ENCODE data around the gene GADD45G.

Gene GADD45G

GRCh38 chr9:89639367-89639795 is 34.6 kb downstream of the GADD45G start:
- no peaks in the 10 kb centered on the region for H3K9me3 ChIP-seq (ENCODE audit: control insufficient read depth, low read length)
- no peak overlapping the region for H3K4me3 ChIP-seq (ENCODE audit: low read length)
- no peaks in the 10 kb centered on the region for H3K27me3 ChIP-seq (ENCODE audit: control insufficient read depth, insufficient read depth, low read length)
- no peaks in the 10 kb centered on the region for H3K36me3 ChIP-seq (ENCODE audit: control insufficient read depth, insufficient read depth, low read length)
- H3K9ac ChIP-seq (ENCODE audit: low read length), result no peak overlapping the region
- H3K4me1 ChIP-seq (ENCODE audit: control insufficient read depth, insufficient read depth, low read length), result peaks cover 15% of the 10 kb centered on the region

GRCh38 chr9:89639961-89640360 is 35.1 kb downstream of the GADD45G start:
- Histone ChIP-seq H3K27me3 (ENCODE audit: control insufficient read depth, insufficient read depth, low read length) (no peaks in the 10 kb centered on the region), H3K9ac (ENCODE audit: low read length) (no peak overlapping the region), H3K36me3 (ENCODE audit: control insufficient read depth, insufficient read depth, low read length) (no peaks in the 10 kb centered on the region), H3K4me3 (ENCODE audit: low read length) (no peak overlapping the region), H3K9me3 (ENCODE audit: control insufficient read depth, low read length) (no peaks in the 10 kb centered on the region), H3K4me1 (ENCODE audit: control insufficient read depth, insufficient read depth, low read length) (peaks cover 9% of the 10 kb centered on the region)

DNA sequence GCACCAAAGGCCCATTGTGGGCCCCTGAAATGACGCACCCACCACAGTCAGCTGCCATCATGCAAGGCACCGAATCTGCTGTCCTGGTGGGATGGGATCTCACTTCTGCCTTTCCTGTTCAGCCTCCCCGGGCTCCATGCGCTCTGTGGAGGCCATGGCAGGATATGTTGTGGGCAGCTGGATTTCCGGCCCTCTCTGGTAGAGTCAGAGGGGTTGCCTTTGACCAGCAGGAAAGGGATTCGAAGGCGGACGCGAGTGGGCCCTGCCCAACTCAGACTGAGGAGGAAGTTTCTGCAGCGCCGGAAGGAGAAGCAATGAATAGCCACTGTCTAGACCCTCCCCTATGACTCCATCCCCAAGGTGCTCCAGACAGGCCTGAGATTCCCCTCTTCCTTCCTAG is 35.5 kb downstream of the GADD45G start:
- Histone ChIP-seq H3K4me1 (ENCODE audit: control insufficient read depth, insufficient read depth, low read length) (peaks cover 5% of the 10 kb centered on the region), H3K36me3 (ENCODE audit: control insufficient read depth, insufficient read depth, low read length) (no peaks in the 10 kb centered on the region), H3K9ac (ENCODE audit: low read length) (no peak overlapping the region), H3K27me3 (ENCODE audit: control insufficient read depth, insufficient read depth, low read length) (no peaks in the 10 kb centered on the region), H3K9me3 (ENCODE audit: control insufficient read depth, low read length) (no peaks in the 10 kb centered on the region), H3K4me3 (ENCODE audit: low read length) (no peak overlapping the region)

- no peaks in the 10 kb centered on the region for H3K9me3 ChIP-seq (ENCODE audit: control insufficient read depth, low read length)
- H3K4me3 ChIP-seq (ENCODE audit: low read length), result no peak overlapping the region
- H3K36me3 ChIP-seq (ENCODE audit: control insufficient read depth, insufficient read depth, low read length), result no peaks in the 10 kb centered on the region
- no peaks in the 10 kb centered on the region for H3K27me3 ChIP-seq (ENCODE audit: control insufficient read depth, insufficient read depth, low read length)
- peaks cover under 1% of the 10 kb centered on the region for H3K4me1 ChIP-seq (ENCODE audit: control insufficient read depth, insufficient read depth, low read length)
- no peak overlapping the region for H3K9ac ChIP-seq (ENCODE audit: low read length)
Observed at GRCh38 chr9:89640801-89641200, 36.0 kb downstream of the GADD45G start.

DNA sequence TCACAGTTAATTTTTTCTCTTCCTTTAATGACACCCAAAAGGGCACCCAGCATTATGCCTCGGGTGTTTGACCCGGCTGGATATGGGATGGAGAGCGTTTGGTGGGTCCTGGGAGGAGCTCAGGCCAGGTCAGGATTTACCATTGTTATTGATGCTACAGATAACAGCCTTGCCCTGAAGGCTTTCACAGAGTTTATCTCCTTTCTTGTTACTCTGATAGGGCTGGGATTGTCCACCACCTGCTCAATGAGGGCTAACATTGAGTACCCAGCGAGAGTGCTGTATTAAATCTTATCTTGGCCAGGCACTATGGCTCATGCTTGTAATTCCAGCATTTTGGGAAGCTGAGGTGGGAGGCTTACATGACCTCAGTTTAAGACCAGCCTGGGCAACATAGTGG is 37.2 kb downstream of the GADD45G start:
- no peaks in the 10 kb centered on the region for H3K36me3 ChIP-seq (ENCODE audit: control insufficient read depth, insufficient read depth, low read length)
- no peak overlapping the region for H3K9ac ChIP-seq (ENCODE audit: low read length)
- no peaks in the 10 kb centered on the region for H3K27me3 ChIP-seq (ENCODE audit: control insufficient read depth, insufficient read depth, low read length)
- H3K9me3 ChIP-seq (ENCODE audit: control insufficient read depth, low read length), result no peaks in the 10 kb centered on the region
- H3K4me3 ChIP-seq (ENCODE audit: low read length), result no peak overlapping the region
- H3K4me1 ChIP-seq (ENCODE audit: control insufficient read depth, insufficient read depth, low read length), result no peaks in the 10 kb centered on the region

GRCh38 chr9:89642789-89643188 is 38.0 kb downstream of the GADD45G start:
- Histone ChIP-seq H3K9me3 (ENCODE audit: control insufficient read depth, low read length) (no peaks in the 10 kb centered on the region), H3K27me3 (ENCODE audit: control insufficient read depth, insufficient read depth, low read length) (no peaks in the 10 kb centered on the region), H3K4me1 (ENCODE audit: control insufficient read depth, insufficient read depth, low read length) (no peaks in the 10 kb centered on the region), H3K4me3 (ENCODE audit: low read length) (no peak overlapping the region), H3K36me3 (ENCODE audit: control insufficient read depth, insufficient read depth, low read length) (no peaks in the 10 kb centered on the region), H3K9ac (ENCODE audit: low read length) (no peak overlapping the region)

DNA sequence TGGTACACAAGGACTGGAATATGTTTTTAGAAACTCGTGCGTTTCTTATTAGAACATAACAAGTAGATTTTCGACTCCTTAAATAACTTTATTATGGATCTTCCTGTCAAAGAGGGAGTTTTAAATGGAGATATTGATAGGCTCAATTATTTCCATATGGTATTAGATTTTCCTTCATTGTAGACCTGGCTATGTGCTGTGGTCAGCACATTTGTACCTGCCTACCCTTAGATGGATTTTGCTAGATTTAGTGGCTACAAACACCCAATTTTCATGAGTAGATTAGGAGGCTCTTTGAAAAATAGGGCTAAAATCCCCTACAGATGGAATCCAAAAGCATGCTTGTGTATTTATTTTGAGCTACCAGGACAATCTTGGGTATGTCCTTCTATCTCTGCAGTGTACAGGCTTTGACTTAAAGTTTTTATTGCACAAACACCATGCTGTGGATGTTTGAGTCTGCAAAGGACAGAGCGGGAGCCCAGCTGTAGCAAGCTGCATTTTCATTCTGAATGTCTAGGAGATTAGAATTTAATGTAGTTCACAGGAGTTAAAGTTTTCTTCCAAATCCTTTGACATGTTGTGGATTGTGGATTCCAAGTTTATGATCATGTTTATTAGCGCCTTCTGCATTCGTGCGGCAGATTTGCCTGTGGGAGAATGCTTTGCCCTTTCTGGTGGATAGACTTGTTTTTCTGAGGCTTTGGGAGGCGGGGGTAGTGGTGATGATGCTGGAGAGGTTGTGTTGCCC is 41.6 kb downstream of the GADD45G start:
- Histone ChIP-seq H3K4me3 (ENCODE audit: low read length) (no peak overlapping the region), H3K27me3 (ENCODE audit: control insufficient read depth, insufficient read depth, low read length) (no peaks in the 10 kb centered on the region), H3K9ac (ENCODE audit: low read length) (no peak overlapping the region), H3K4me1 (ENCODE audit: control insufficient read depth, insufficient read depth, low read length) (no peaks in the 10 kb centered on the region), H3K9me3 (ENCODE audit: control insufficient read depth, low read length) (no peaks in the 10 kb centered on the region), H3K36me3 (ENCODE audit: control insufficient read depth, insufficient read depth, low read length) (no peaks in the 10 kb centered on the region)

DNA sequence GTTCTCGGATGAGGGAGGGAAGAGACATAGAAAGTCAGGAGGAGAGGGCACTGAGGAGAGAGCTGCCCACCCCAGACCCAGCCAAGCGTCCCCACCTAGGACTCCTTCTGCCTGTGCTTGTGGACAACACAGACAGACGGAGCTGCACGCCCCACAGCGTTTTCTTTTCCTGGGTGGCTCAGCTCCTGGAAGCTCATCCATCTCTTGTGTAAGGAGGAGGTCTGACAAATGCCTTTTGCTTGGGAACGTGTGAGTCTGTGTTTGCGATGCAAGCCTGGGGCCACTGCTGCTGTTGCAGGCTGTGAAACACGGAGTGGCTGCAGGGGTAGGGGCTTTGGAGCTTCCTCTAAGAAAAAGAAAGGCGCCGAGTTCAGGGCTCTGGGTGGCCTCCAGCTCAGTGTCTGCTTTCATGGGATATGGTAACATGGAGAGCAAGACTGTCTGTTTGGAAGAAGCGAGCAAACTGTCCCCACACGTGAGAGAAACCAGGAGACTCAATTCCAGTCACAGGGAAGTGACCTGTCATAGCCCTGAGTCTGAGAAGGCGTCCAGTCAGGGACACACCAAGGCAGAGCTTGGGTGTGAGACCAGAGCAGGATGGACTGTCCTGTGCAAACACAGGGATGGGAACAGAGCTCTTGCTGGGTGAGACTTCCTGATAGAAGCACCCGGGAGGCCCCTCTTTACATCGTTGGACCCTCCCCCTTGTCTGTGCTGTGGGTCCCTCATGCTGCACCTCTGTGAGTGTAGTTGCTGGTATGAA is 42.7 kb downstream of the GADD45G start:
- Histone ChIP-seq H3K4me1 (ENCODE audit: control insufficient read depth, insufficient read depth, low read length) (no peaks in the 10 kb centered on the region), H3K4me3 (ENCODE audit: low read length) (no peak overlapping the region), H3K9me3 (ENCODE audit: control insufficient read depth, low read length) (no peaks in the 10 kb centered on the region), H3K36me3 (ENCODE audit: control insufficient read depth, insufficient read depth, low read length) (no peaks in the 10 kb centered on the region), H3K9ac (ENCODE audit: low read length) (no peak overlapping the region), H3K27me3 (ENCODE audit: control insufficient read depth, insufficient read depth, low read length) (no peaks in the 10 kb centered on the region)

- Histone ChIP-seq H3K36me3 (ENCODE audit: control insufficient read depth, insufficient read depth, low read length) (no peaks in the 10 kb centered on the region), H3K4me1 (ENCODE audit: control insufficient read depth, insufficient read depth, low read length) (no peaks in the 10 kb centered on the region), H3K4me3 (ENCODE audit: low read length) (no peak overlapping the region), H3K27me3 (ENCODE audit: control insufficient read depth, insufficient read depth, low read length) (no peaks in the 10 kb centered on the region), H3K9ac (ENCODE audit: low read length) (no peak overlapping the region), H3K9me3 (ENCODE audit: control insufficient read depth, low read length) (no peaks in the 10 kb centered on the region)
Observed at GRCh38 chr9:89648247-89649000, 43.6 kb downstream of the GADD45G start.

DNA sequence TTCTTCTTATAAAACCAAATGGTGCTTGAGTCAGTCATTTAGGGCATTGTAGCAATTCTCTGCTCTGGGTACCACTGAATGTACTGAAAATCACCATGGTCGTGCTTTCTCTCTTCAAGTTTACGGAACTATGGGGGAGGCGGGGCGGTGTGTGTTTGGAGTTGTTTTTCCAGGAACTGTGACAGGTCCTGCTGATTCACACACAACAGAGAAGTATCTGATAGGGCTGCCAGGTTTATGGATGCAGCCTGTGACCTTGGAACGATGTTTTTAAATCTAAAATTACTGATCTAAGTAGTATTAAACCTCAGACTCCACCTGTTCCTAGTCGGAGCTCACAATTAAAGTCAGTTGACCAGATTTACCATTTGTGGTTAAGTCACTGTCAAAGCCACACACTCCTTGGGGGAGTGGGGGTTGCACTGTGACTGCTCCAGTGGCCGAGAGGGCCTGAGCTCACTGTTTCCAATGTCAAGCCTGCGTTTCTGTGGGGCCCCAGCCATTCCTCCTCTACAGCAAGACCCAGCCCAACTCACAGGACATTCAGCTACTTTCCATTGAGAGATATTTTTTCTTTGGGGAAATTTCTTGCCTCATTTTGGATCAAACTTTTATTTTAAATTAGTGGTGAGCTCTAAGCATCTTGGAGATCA is 44.4 kb downstream of the GADD45G start:
- no peaks in the 10 kb centered on the region for H3K9me3 ChIP-seq (ENCODE audit: control insufficient read depth, low read length)
- no peak overlapping the region for H3K4me3 ChIP-seq (ENCODE audit: low read length)
- no peaks in the 10 kb centered on the region for H3K36me3 ChIP-seq (ENCODE audit: control insufficient read depth, insufficient read depth, low read length)
- no peaks in the 10 kb centered on the region for H3K4me1 ChIP-seq (ENCODE audit: control insufficient read depth, insufficient read depth, low read length)
- no peak overlapping the region for H3K9ac ChIP-seq (ENCODE audit: low read length)
- no peaks in the 10 kb centered on the region for H3K27me3 ChIP-seq (ENCODE audit: control insufficient read depth, insufficient read depth, low read length)

DNA sequence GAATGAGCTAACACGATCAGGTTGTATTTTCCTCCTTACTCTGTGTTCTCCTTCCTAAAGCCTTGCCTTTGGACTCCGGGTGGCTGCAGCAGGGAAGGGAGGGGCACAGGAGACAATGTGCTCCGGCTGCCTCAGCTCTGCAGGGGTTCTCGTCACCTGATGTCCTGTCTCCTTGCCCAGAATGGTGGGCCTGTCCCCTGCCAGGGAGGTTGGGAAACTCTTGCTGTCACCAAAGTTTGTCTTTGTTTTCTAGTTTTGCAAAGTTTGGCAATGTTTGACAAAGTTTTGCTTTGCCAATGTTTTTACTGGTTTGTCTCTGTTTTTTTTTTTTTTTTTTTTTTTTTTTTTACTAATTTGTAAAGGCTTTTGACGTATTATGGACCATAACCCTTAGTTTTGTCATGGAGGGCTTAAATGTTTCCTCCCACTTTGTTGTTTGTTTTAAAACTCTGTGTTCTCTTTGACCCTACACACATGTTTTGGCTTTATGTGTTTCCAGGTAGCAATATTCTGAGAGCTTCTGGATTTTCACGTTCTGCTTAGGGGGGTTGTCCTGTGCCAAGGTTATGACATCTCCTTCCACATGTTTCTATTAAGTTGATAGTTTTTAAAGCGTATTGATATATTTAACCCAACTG is 49.3 kb downstream of the GADD45G start:
- no peak overlapping the region for H3K9ac ChIP-seq (ENCODE audit: low read length)
- H3K9me3 ChIP-seq (ENCODE audit: control insufficient read depth, low read length), result no peaks in the 10 kb centered on the region
- H3K27me3 ChIP-seq (ENCODE audit: control insufficient read depth, insufficient read depth, low read length), result no peaks in the 10 kb centered on the region
- H3K36me3 ChIP-seq (ENCODE audit: control insufficient read depth, insufficient read depth, low read length), result no peaks in the 10 kb centered on the region
- no peak overlapping the region for H3K4me3 ChIP-seq (ENCODE audit: low read length)
- H3K4me1 ChIP-seq (ENCODE audit: control insufficient read depth, insufficient read depth, low read length), result peaks cover 8% of the 10 kb centered on the region

Data from mucosa of stomach (tissue), 1 donor.